ENCODE measurements around the gene EXTL2.

EXTL2 gene

GRCh38 chr1:100866041-100866900 is 28.4 kb downstream of the EXTL2 start:
- no peaks in the 10 kb centered on the region for H3K9me3 ChIP-seq (ENCODE audit: control insufficient read depth, insufficient read depth, low read depth, low read length)
- POLR2A ChIA-PET, result no interaction called here
- TF ChIP-seq ZNF132 (tag by site-specific recombination; IDR thresholded peaks at IDR 0.05; ENCODE audit: borderline replicate concordance) (no peak), KLF10 (tag by site-specific recombination; IDR thresholded peaks at IDR 0.05) (no peak), ZNF654 (tag by site-specific recombination; IDR thresholded peaks at IDR 0.05; ENCODE audit: low read depth) (peak; percentile 52), ZNF792 (tag by site-specific recombination; IDR thresholded peaks at IDR 0.05) (no peak), ZBTB49 (tag by site-specific recombination; IDR thresholded peaks at IDR 0.05; ENCODE audit: low read depth) (no peak), CTCF (tag by site-specific recombination; IDR thresholded peaks at IDR 0.05) (peak; percentile 38; the same call in 1 of the 2 replicates), ZXDB (tag by site-specific recombination; IDR thresholded peaks at IDR 0.05) (no peak), ZNF830 (tag by site-specific recombination; IDR thresholded peaks at IDR 0.05; ENCODE audit: low read depth) (no peak)
- no peak overlapping the region for H3K27ac ChIP-seq (ENCODE audit: extremely low read depth, low read depth, low read length)
- H3K4me3 ChIP-seq (ENCODE audit: low read depth, low read length), result no peak overlapping the region
- CTCF ChIA-PET, result interaction anchor here (0.6 to 6.4 kb wide), 7 partner anchors 9 to 432 kb away, joined by 3 to 162 read pairs (median 3); no protein-coding TSS in a partner anchor
- no peaks in the 10 kb centered on the region for H3K4me1 ChIP-seq (ENCODE audit: control insufficient read depth, insufficient read depth, low read length)
- H3K36me3 ChIP-seq (ENCODE audit: control insufficient read depth in 2 of 2, insufficient read depth in 1 of 2, low read length in 2 of 2), result no peaks in the 10 kb centered on the region

GRCh38 chr1:100862591-100862990 is 32.1 kb downstream of the EXTL2 start:
- CTCF ChIA-PET, result interaction anchor here (1.1 to 2.2 kb wide), 2 partner anchors 29 to 399 kb away, joined by 3 to 10 read pairs; no protein-coding TSS in a partner anchor
- Histone ChIP-seq H3K36me3 (ENCODE audit: control insufficient read depth in 2 of 2, insufficient read depth in 1 of 2, low read length in 2 of 2) (no peaks in the 10 kb centered on the region), H3K4me1 (ENCODE audit: control insufficient read depth, insufficient read depth, low read length) (no peaks in the 10 kb centered on the region), H3K9me3 (ENCODE audit: control insufficient read depth, insufficient read depth, low read depth, low read length) (no peaks in the 10 kb centered on the region), H3K4me3 (ENCODE audit: low read depth, low read length) (no peak overlapping the region), H3K27ac (ENCODE audit: extremely low read depth, low read depth, low read length) (no peak overlapping the region)
- POLR2A ChIA-PET, result interaction anchor here (1.6 kb wide), 1 partner anchor 32 kb away, joined by 6 read pairs; the partner anchor contains the start of gene EXTL2
- TF ChIP-seq ZNF341 (tag by site-specific recombination; IDR thresholded peaks at IDR 0.05; ENCODE audit: low read depth) (no peak), ZNF639 (tag by site-specific recombination; IDR thresholded peaks at IDR 0.05) (no peak), ZNF23 (tag by site-specific recombination; IDR thresholded peaks at IDR 0.05; ENCODE audit: borderline replicate concordance) (no peak), ZNF138 (tag by site-specific recombination; IDR thresholded peaks at IDR 0.05; ENCODE audit: borderline replicate concordance) (no peak), ZNF501 (tag by site-specific recombination; IDR thresholded peaks at IDR 0.05) (no peak), ZNF274 (IDR thresholded peaks at IDR 0.05; ENCODE audit: low read length) (no peak), ZNF274 (tag by site-specific recombination; IDR thresholded peaks at IDR 0.05; ENCODE audit: borderline replicate concordance) (no peak), ZNF571 (tag by site-specific recombination; IDR thresholded peaks at IDR 0.05) (no peak), ZNF830 (tag by site-specific recombination; IDR thresholded peaks at IDR 0.05; ENCODE audit: low read depth) (no peak), ZNF239 (tag by site-specific recombination; IDR thresholded peaks at IDR 0.05) (no peak)
